NK-92 treated with Interleukin-12 subunit alpha and Interleukin-12 subunit beta, amount 100 ng/mL, for 24 hours (cell line): ENCODE data around the gene COTL1.
"Not testable (repeated sequence)": the region's sequence is repeated elsewhere in the genome, so short reads cannot be mapped to it uniquely, and the experiment has no call there.

Source experiments
- DNase-seq: peaks from one replicate; lab custom pipeline; 2025; lab: John Stamatoyannopoulos, UW

The COTL1 gene

GRCh38 chr16:84569382-84569987, 48.4 kb downstream of the COTL1 start:
- DNase-seq: no peak

DNA sequence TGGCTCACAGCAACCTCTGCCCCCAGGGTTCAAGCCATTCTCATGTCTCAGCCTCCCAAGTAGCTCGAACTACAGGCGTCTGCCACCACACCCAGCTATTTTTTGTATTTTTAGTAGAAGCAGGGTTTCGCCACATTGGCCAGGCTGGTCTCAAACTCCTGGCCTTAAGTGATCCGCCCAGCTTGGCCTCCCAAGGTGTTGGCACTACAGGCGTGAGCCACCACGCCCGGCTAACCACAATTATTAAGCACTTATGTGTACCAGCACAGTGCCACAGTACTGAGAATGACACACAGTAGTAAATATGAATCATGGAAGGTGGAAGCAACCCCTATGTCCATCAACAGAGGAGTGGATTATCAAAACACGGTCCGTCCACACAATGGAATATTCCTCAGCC, 49.8 kb downstream of the COTL1 start:
- no peak for DNase-seq

GRCh38 chr16:84567286-84567962, 50.5 kb downstream of the COTL1 start:
- DNase-seq: no peak

GRCh38 chr16:84566545-84567257, 51.2 kb downstream of the COTL1 start:
- no peak for DNase-seq

GRCh38 chr16:84565669-84566495, 52.0 kb downstream of the COTL1 start:
- no peak for DNase-seq

GRCh38 chr16:84563786-84564420, 54.0 kb downstream of the COTL1 start:
- DNase-seq: no peak

GRCh38 chr16:84563064-84563715, 54.7 kb downstream of the COTL1 start:
- no peak for DNase-seq

GRCh38 chr16:84562174-84562815, 55.6 kb downstream of the COTL1 start:
- DNase-seq: no peak

DNA sequence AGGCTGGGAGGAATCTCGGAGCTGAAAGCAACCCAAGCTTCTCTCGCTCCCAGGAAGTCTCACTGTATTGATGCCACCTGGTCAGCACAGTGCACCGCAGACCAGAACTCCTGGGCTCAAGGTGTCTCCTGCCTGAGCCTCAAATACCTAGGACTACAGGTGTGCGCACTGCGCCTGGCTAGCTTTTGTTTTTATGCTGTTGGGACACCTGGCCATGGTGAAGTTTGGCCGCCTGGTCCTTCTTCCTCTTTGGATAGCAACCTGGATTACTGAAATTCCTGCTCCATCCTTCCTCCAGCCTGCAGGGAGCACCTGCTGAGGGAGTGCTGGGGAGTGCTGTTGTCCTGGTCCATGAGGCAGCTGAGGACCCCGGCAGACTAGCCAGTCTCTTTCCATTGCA, 56.6 kb downstream of the COTL1 start:
- no peak for DNase-seq

DNA sequence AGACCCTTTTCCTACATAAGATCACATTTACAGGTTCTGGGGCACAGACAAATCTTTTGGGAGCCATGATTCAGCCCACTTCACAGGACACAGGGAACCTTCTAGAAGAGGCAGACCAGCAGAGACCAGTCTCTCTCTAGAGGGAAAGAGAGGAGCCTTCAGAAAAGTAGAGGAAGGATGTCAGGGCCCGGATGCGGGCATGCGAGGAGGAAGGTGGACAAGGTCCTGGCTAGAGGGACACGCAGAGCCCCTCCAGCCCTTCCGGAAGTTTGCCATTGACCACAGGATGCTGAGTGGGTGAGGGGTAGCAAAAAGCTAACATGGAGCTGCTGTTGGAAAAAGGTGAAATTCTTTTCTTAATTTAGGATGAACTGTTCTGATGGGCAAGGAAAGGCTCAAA, 57.6 kb downstream of the COTL1 start:
- DNase-seq: no peak

DNA sequence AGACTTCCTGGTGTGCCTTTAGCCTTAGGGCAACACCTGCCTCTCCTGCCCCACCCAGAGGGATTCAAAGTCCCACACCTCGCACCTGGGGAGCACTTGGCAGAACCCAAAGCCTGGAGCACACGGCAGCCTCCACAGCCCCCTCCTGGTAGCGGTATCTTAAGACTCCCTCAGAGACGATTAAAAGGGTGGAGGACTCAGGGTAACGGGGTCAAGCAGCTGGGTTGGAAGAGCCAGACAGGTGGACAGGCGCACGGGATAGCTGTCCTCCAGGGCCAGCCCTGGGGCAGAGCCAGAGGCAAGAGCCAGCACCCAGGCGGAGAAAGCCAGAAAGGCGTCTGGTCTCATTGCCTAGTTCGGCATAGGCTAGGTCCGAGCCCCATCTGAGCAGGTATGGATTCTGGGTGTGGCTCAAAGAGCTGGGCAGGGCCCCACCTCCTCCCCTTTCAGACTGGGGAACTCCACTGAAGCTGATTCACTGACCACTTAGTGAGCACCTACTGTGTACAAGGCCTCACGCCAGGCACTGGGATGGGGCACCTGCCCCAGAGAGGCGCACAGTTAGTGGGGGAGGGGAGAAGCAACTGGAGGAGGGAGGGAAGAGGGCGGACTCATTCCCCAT, 58.5 kb downstream of the COTL1 start:
- no peak for DNase-seq

GRCh38 chr16:84558850-84559249, 59.0 kb downstream of the COTL1 start:
- DNase-seq: not testable (repeated sequence)

- no peak for DNase-seq
Observed at GRCh38 chr16:84557504-84557903, 60.4 kb downstream of the COTL1 start.

DNA sequence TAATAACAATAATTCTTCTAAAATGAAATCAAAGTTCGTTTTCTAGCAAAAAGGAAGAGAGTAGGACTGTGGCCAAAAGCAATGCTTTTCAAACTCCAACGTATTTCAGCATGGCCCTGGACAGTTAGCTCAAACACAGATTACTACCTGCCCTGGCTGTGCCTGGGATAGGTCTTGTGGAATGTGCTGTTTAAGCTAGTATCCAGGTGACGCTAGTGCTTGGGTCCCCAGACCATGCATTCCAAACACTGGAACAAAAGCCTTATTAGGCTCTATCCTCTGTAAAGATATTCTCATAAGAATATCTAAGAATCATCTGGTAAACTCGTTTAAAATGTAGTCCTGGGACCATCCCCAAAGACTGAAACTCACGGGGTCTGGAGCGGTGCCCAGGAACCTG, 60.8 kb downstream of the COTL1 start:
- no peak for DNase-seq

GRCh38 chr16:84555418-84556196, 62.3 kb downstream of the COTL1 start:
- DNase-seq: no peak

DNA sequence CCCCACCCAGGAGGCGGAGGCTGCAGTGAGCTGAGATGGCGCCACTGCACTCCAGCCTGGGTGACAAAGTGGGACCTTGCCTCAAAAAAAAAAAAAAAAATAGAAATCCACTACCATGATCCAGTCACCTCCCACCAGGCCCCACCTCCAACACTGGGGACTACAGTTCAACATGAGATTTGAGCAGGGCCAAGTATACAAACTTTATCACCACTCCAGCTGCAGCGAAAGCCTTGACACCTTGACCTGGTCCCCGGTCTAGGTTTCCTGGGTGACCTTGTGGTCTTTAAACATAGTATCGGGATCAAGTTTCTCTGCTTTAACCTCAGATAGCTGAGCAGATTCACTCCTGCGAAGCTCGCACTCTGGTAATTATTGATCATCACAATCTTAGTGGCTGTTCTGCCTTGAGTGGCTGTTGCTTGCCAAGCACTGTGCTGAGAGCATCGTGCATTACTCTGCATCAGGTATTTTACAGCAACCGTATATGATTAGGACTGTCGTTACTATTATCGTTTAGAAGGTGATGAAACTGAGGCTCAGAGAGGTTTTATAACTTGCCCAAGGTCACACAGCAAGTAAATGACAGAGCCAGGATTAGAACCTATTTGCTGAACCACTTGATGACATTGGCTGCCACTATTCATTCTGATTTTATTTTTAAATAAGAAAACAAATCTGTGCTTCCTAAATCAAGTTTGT, 63.1 kb downstream of the COTL1 start:
- no peak for DNase-seq

DNA sequence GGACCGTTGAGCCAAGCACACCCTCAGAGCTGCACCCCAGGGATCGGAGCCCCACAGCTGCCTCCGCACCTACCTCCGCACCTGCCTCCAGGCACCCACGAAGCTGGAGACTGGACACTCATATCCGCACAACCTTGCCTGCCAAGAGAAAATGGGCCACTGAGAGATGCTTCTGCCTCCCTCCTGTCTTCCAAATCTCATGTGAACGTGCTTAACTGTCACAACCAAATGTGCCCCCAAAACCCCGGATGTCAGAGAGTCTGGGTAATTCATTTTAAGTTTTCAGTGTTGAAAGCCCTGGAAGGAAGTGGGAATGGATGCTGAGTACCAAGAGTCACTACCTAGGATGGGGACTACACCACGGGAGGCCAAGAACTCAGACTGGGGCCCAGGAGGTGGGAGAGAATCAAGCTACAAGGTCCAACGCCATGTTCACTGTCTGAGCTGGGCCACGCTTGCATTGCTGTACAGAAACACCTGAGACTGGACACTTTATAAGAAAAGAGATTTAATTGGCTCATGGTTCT, 63.9 kb downstream of the COTL1 start:
- no peak for DNase-seq

DNA sequence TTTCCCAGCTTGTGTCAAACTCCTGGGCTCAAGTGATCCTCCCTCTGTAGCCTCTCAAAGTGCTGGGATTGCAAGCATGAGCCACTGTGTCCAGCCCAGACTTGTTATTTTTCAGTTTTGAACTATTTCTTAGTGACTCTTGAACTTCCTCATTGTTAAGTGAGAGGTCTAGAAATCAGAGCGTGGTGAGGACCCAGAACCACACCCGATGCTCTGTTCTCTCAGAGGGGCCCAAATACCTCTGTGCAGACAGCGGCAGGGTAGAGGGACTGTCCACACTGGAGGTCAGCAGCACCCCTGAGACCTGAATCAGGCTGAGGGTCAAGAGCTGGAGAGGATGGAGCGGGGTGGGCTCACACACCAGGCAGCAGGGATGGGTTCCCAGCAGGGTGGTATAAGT, 65.7 kb downstream of the COTL1 start:
- DNase-seq: no peak

DNA sequence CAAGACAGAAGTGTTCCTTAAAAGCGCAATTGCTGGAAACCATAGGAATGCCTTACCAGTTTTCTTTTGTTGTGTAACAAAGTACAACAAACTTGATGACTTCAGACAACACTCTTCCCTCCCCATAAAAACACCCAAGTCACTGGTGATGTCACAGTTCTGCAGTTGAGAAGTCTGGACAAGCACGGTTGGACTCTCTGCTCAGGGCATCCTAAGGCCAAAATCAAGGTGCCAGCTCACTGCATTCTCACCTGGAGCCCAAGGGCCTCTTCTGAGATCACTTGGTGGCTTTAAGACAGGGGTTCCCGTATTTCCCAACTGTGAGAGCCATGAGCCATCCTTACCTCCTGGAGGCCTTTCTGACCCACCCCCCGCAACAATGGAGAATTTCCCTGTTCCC, 67.8 kb downstream of the COTL1 start:
- DNase-seq: no peak
